NB4 (cell line): Measurements from ENCODE around the gene UNC13C.

Experiments
- POLR2A ChIP-seq: IDR thresholded peaks from 2 replicates; pipeline ENCODE4 v1.6.1; 2011; ENCODE audit warnings: mild to moderate bottlenecking; ENCODE audit not compliant: insufficient read length; ENCODE audit errors: extremely low read depth
- TF ChIP-seq, protein P1 (sequence below): IDR thresholded peaks from one replicate; pipeline ENCODE4 v1.5.1; 2012; ENCODE audit warnings: low read depth, low read length

DNA sequence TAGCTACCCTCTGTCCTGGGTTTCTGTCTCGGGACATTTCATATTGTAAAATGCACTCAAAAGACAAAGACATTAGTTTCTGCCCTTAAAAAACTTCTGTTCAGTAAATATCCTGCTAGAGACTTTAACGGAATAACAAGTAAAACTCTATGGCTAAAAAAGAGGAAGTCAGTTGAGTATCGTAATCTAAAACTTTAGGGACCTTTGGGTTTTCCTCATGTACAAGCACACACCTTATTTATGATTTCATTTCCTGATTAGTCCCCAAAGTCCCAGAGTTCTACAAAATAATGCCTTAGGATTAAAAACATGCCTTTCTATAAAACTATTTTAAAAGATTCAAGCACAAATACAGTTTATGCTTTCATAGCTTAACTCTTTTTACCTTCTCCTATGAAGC, 585.9 kb downstream of the UNC13C start:
- TF ChIP-seq, protein P1, sequence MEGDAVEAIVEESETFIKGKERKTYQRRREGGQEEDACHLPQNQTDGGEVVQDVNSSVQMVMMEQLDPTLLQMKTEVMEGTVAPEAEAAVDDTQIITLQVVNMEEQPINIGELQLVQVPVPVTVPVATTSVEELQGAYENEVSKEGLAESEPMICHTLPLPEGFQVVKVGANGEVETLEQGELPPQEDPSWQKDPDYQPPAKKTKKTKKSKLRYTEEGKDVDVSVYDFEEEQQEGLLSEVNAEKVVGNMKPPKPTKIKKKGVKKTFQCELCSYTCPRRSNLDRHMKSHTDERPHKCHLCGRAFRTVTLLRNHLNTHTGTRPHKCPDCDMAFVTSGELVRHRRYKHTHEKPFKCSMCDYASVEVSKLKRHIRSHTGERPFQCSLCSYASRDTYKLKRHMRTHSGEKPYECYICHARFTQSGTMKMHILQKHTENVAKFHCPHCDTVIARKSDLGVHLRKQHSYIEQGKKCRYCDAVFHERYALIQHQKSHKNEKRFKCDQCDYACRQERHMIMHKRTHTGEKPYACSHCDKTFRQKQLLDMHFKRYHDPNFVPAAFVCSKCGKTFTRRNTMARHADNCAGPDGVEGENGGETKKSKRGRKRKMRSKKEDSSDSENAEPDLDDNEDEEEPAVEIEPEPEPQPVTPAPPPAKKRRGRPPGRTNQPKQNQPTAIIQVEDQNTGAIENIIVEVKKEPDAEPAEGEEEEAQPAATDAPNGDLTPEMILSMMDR, result no peak
- TF ChIP-seq POLR2A, result no peak
